Measurements from ENCODE around the gene AP1G1.
"Not testable (repeated sequence)": the region's sequence is repeated elsewhere in the genome, so short reads cannot be mapped to it uniquely, and the experiment has no call there.

The AP1G1 gene

DNA sequence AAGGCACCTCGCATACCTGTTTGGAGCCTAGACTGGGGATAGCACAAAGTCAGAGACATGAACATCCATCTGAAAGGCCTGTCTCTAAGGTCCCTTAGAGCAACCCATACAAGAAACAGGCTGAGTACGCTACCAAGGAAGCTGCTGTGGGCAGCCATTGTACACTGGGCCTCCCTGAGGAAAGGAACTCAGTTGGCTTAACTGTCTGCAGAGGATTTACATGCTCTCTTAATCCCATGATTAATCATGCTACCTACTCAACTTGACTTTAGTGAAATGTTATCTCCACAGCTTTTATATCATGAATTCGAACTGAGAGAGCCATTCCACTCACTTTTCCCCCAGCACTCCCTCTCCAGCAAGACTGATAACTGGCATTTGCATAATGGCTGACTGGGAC lies 110.1 kb downstream of the AP1G1 start:
- no peak for DNase-seq (ENCODE audit: low spot score)

DNA sequence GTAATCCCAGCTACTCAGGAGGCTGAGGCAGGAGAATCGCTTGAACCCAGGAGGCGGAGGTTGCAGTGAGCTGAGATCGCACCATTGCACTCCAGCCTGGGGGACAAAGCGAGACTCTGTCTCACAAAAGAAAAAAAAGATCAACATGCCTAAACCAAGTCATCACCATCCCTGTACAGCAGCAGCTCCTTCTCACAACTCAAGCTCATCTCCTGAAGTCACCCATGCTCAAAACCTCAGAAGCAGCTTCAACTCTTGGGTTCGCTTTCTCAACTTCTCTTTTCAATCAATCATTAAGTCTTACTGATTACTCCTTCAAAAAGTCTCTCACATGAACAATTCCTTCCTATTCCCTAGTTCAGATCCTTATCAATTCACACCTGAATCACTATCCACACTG lies 115.5 kb downstream of the AP1G1 start:
- no peak for DNase-seq (ENCODE audit: low spot score)

DNA sequence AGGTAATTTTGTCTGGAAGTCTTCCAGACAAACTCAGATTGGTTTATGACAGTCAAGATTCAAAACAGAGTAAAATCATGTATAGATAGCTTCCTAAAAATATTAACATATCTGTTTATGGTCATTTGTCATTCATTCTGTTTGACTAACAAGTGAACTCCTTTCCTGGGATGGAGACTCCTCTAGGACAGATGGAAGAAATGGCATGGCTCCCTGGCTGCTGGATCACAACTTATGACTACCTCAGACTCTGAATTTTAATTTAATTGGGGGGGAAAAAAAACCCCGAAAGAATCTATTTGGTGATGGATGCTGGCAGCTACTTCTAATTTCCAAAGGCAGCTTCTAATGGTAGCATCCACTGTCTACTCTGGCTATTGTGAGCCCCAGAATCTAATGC lies 118.7 kb downstream of the AP1G1 start:
- no peak for DNase-seq (ENCODE audit: low spot score)

GRCh38 chr16:71687861-71688260 lies 120.8 kb downstream of the AP1G1 start:
- no peak for DNase-seq (ENCODE audit: low spot score)

DNA sequence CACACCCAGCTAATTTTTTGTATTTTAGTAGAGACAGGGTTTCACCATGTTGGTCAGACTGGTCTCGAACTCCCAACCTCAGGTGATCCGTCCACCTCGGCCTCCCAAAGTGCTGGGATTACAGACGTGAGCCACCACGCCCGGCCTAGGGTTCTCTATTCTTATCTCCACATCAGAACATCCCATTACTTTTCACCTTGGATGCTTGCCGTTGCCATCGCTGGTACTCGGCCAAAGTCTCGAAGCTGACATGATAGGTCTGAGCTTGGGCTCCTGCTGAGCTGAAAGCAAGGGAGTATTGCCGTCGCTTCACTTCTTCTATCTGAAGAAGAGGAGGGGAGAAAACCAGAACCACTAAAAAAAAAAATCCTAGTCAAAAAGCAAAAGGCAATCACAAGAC lies 124.4 kb downstream of the AP1G1 start:
- DNase-seq (ENCODE audit: low spot score) = not testable (repeated sequence)

- no peak for DNase-seq (ENCODE audit: low spot score)
Observed at GRCh38 chr16:71681360-71681759, 127.3 kb downstream of the AP1G1 start.

All from HuH-7 (cell line).